NCI-H510A treated with DMSO at 0.1 percent for 48 hours (cell line): ENCODE measurements around the gene CCDC9B.

ENCODE experiments used
- DNase-seq: peaks from one replicate; lab custom pipeline; 2025; lab: John Stamatoyannopoulos, UW

CCDC9B gene

GRCh38 chr15:40365624-40366456 is 25.1 kb upstream of the CCDC9B start:
- no peak for DNase-seq

- no peak for DNase-seq
Observed at GRCh38 chr15:40365016-40365415, 24.3 kb upstream of the CCDC9B start.

- no peak for DNase-seq
Observed at GRCh38 chr15:40364251-40364650, 23.5 kb upstream of the CCDC9B start.

- DNase-seq = no peak
Observed at GRCh38 chr15:40363611-40364010, 22.9 kb upstream of the CCDC9B start.

- no peak for DNase-seq
Observed at GRCh38 chr15:40361640-40362039, 20.9 kb upstream of the CCDC9B start.

GRCh38 chr15:40360015-40360414 is 19.3 kb upstream of the CCDC9B start:
- no peak for DNase-seq

- peak; percentile 9 for DNase-seq
Observed at GRCh38 chr15:40358471-40359353, 18.0 kb upstream of the CCDC9B start.

- DNase-seq = peak; percentile 69
Observed at GRCh38 chr15:40357723-40358470, 17.2 kb upstream of the CCDC9B start, which contains the start of gene DISP2. Gene DISP2 (plus strand): TSS chr15:40358219. CDS start chr15:40358322, 103 bp downstream.

- DNase-seq = no peak
Observed at GRCh38 chr15:40357246-40357645, 16.5 kb upstream of the CCDC9B start.

GRCh38 chr15:40355976-40356585 is 15.3 kb upstream of the CCDC9B start:
- no peak for DNase-seq

- no peak for DNase-seq
Observed at GRCh38 chr15:40354408-40355171, 13.9 kb upstream of the CCDC9B start.

GRCh38 chr15:40353697-40354096 is 13.0 kb upstream of the CCDC9B start:
- peak; percentile 20 for DNase-seq

- DNase-seq = peak; percentile 20
Observed at GRCh38 chr15:40352281-40352901, 11.7 kb upstream of the CCDC9B start.

GRCh38 chr15:40349163-40349562 is 8.4 kb upstream of the CCDC9B start:
- no peak for DNase-seq

- no peak for DNase-seq
Observed at GRCh38 chr15:40348474-40348870, 7.7 kb upstream of the CCDC9B start.

GRCh38 chr15:40347559-40348473 is 7.1 kb upstream of the CCDC9B start:
- DNase-seq = no peak

GRCh38 chr15:40346579-40347558 is 6.1 kb upstream of the CCDC9B start:
- no peak for DNase-seq
